ENCODE data around the gene CEMIP. TPM values are rescaled to one million over a fixed set of nuclear protein-coding genes. Genes with fewer than 3 reads are reported as not detected.
A peak's percentile ranks its signal among the peaks of the same experiment; 100 is the strongest.

CEMIP gene
- total and polyA plus RNA-seq, 2 of the 4 experiments (the other 2 are of a cell fraction) = 63.8 to 78.0 TPM

DNA sequence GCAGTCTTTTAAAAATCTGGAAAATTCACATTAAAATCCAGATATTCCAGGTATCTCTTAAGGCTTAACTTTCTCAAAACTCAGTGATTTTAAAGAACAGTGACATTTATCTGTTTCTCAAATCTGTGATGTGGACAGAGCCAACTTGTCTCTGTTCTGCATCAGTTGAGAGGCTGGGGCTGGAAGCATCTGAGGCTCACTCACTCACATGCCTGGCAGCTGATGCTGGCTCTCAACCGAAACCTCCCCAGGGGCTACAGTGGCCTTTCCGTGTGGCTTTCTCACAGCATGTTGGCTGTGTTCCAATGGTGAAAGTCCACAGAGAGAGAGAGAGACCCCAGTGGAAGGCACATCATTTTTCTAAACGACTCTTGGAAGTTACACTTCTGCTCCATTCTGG, 53.5 kb downstream of the CEMIP start:
- Histone ChIP-seq H3K27me3 (ENCODE audit: control insufficient read depth, insufficient read depth, low read length) (no peaks in the 10 kb centered on the region), H3K27ac (ENCODE audit: insufficient read depth, low read length) (no peak overlapping the region), H3K4ac (ENCODE audit: low read depth, low read length) (no peak overlapping the region), H3K79me1 (ENCODE audit: low read depth in 1 of 2, low read length in 2 of 2) (peaks cover 6 to 41% of the 10 kb centered on the region in 2 experiments; a peak in 3 of 4 replicates), H3K9me3 (ENCODE audit: control insufficient read depth, insufficient read depth, low read length) (no peaks in the 10 kb centered on the region), H4K91ac (ENCODE audit: insufficient read depth, low read depth, low read length) (no peak overlapping the region), H2BK15ac (ENCODE audit: low read depth, low read length) (no peak overlapping the region), H2BK120ac (ENCODE audit: low read depth, low read length) (no peak overlapping the region), H3K18ac (ENCODE audit: low read depth, low read length) (no peak overlapping the region), H4K8ac (ENCODE audit: low read depth in 2 of 2, low read length in 2 of 2) (no peak overlapping the region), H4K5ac (ENCODE audit: low read depth, low read length) (no peak overlapping the region), H4K20me1 (ENCODE audit: insufficient read depth, low read length) (peaks cover 89% of the 10 kb centered on the region), H2BK20ac (ENCODE audit: low read depth, low read length) (no peak overlapping the region), H3K36me3 (ENCODE audit: control insufficient read depth, insufficient read depth, low read length) (peaks cover 56% of the 10 kb centered on the region), H3K56ac (ENCODE audit: extremely low read depth, insufficient read depth, low read length) (no peak overlapping the region), H2AK9ac (replicated peaks; ENCODE audit: low read depth, low read length, poor library complexity) (no peak overlapping the region), H3K9me1 (ENCODE audit: insufficient read depth, low read length) (peaks cover 7% of the 10 kb centered on the region; the same call in 1 of the 2 replicates), H3K9ac (ENCODE audit: low read depth, low read length) (no peak overlapping the region), H3K4me2 (ENCODE audit: low read depth, low read length) (no peak overlapping the region), H2BK5ac (ENCODE audit: low read depth, low read length, poor library complexity, severe bottlenecking) (no peak overlapping the region), H3K23ac (ENCODE audit: low read depth, low read length) (0 out of 2 replicates have a peak overlapping the region, but pooled peaks have one; percentile 31), H3K4me3 (ENCODE audit: insufficient read depth, low read depth, low read length) (no peak overlapping the region), H3K4me1 (ENCODE audit: control insufficient read depth, insufficient read depth, low read length) (peaks cover 8% of the 10 kb centered on the region; the same call in 1 of the 2 replicates), H3K14ac (replicated peaks; ENCODE audit: low read depth, low read length) (no peak overlapping the region), H2AK5ac (ENCODE audit: low read depth, low read length) (no peak overlapping the region), H2AFZ (replicated peaks; ENCODE audit: low read length, poor library complexity) (no peak overlapping the region)
- no TSS peak for BruUV-seq (replicated peaks)
- POLR2A ChIA-PET (ENCODE audit: unreplicated experiment) = no interaction called here
- TF ChIP-seq, protein P1, sequence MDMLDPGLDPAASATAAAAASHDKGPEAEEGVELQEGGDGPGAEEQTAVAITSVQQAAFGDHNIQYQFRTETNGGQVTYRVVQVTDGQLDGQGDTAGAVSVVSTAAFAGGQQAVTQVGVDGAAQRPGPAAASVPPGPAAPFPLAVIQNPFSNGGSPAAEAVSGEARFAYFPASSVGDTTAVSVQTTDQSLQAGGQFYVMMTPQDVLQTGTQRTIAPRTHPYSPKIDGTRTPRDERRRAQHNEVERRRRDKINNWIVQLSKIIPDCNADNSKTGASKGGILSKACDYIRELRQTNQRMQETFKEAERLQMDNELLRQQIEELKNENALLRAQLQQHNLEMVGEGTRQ (IDR thresholded peaks at IDR 0.05; ENCODE audit: low read depth, low read length) = no peak
- TF ChIP-seq RCOR1 (IDR thresholded peaks at IDR 0.05; ENCODE audit: insufficient replicate concordance, low read length) = no peak
- no peak for TF ChIP-seq CHD1 (IDR thresholded peaks at IDR 0.05; ENCODE audit: low read depth, low read length)
- no peak for TF ChIP-seq RFX5 (IDR thresholded peaks at IDR 0.05; ENCODE audit: low read depth, low read length)
- TF ChIP-seq, protein P2, sequence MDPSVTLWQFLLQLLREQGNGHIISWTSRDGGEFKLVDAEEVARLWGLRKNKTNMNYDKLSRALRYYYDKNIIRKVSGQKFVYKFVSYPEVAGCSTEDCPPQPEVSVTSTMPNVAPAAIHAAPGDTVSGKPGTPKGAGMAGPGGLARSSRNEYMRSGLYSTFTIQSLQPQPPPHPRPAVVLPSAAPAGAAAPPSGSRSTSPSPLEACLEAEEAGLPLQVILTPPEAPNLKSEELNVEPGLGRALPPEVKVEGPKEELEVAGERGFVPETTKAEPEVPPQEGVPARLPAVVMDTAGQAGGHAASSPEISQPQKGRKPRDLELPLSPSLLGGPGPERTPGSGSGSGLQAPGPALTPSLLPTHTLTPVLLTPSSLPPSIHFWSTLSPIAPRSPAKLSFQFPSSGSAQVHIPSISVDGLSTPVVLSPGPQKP (IDR thresholded peaks at IDR 0.05; ENCODE audit: borderline replicate concordance, low read depth, low read length) = no peak
- no peak for TF ChIP-seq MXI1 (IDR thresholded peaks at IDR 0.05; ENCODE audit: borderline replicate concordance, low read depth, low read length)
- no peak for TF ChIP-seq FOS (IDR thresholded peaks at IDR 0.05; ENCODE audit: low read depth, low read length)
- TF ChIP-seq MAZ (IDR thresholded peaks at IDR 0.05; ENCODE audit: borderline replicate concordance, low read depth, low read length) = no peak
- TF ChIP-seq RAD21 (IDR thresholded peaks at IDR 0.05; ENCODE audit: low read length) = no peak
- TF ChIP-seq SMC3 (IDR thresholded peaks at IDR 0.05; ENCODE audit: low read depth, low read length) = no peak
- ATAC-seq (ENCODE audit: low read depth) (no peak), DNase-seq (no peak)
- intact Hi-C loops (cut with micrococcal nuclease) (no loop called here), dilution Hi-C loops (cut with HindIII; ENCODE audit: low sequenced_read_pairs, unreplicated experiment) (no loop called here), in situ Hi-C loops (cut with MboI; ENCODE audit: low sequenced_read_pairs) (no loop called here)
- CTCF ChIA-PET = no interaction called here
- WGBS, 2 experiments (ENCODE audit: extremely low coverage in 2 of 2, insufficient read length in 1 of 2) = no CpG with 5 or more reads among the region's 3 CpGs

Data from IMR-90 (cell line).